Activated naive CD4-positive, alpha-beta T cell treated with anti-CD3 and anti-CD28 coated beads for 36 hours (primary cell): Measurements from ENCODE around the gene BAIAP3. TPM values are rescaled to one million over a fixed set of nuclear protein-coding genes. Genes with fewer than 3 reads are reported as not detected.

ENCODE experiments used
- CTCF ChIA-PET: fragments of 350-600 bp; sonication (Branson Sonifier 250); formaldehyde crosslinking; loops from one replicate; lab custom pipeline; 2021; ENCODE audit warnings: antibody characterized with exemption; lab: Charles Lee
- DNase-seq: peaks from one replicate; pipeline ENCODE4 v3.0.0-alpha.2; 2020
- H3K27ac Mint-ChIP-seq: one replicate; pipeline ENCODE4 v1.8.0; 2021; ENCODE audit warnings: mild to moderate bottlenecking, mixed read lengths
- H3K27me3 Mint-ChIP-seq: one replicate; pipeline ENCODE4 v1.8.0; 2021; ENCODE audit warnings: low read depth, mixed read lengths
- H3K36me3 Mint-ChIP-seq: one replicate; pipeline ENCODE4 v1.8.0; 2021; ENCODE audit warnings: low read depth, mixed read lengths
- H3K4me1 Mint-ChIP-seq: one replicate; pipeline ENCODE4 v1.8.0; 2021; ENCODE audit warnings: low read depth, mixed read lengths
- H3K4me3 Mint-ChIP-seq: one replicate; pipeline ENCODE4 v1.8.0; 2021; ENCODE audit warnings: mild to moderate bottlenecking, moderate library complexity, mixed read lengths
- H3K9me3 Mint-ChIP-seq: one replicate; pipeline ENCODE4 v1.8.0; 2021; ENCODE audit warnings: mixed read lengths
- intact Hi-C: fragments of 100-400 bp; cut with micrococcal nuclease; formaldehyde crosslinking; loops from one replicate; pipeline ENCODE4 v1.15.1; 2023
- total RNA-seq, 2 experiments: library from RNA; stranded (reverse); gene quantifications; one replicate each; pipeline ENCODE4 v1.2.3, GENCODE V29; 2021

Gene BAIAP3
- total RNA-seq, 2 experiments from 2014 or later: 0.10 to 0.37 TPM

DNA sequence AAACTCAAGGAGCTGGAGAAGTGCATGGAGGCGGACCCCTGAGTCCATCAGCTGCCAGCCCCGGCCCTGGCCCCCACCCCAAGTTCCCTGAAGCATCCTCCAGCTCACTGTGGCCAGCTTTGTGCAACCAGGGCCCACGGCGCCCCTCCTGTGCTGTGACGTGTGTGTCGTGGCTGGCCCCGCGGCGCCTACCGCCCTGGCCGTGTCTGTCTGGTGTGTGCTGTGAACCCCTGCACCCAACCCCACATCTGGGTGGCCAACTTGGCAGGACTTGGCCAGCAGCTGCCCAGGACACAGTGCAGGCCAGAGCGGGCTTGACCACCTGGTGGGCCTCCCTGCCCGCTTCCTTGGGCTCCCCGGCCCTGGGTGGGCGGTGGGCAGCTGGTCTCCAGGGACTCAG lies 15.0 kb downstream of the BAIAP3 start:
- H3K4me1 Mint-ChIP-seq: peaks cover 21% of the 10 kb centered on the region
- no peaks in the 10 kb centered on the region for H3K27me3 Mint-ChIP-seq
- CTCF ChIA-PET: no interaction called here
- H3K4me3 Mint-ChIP-seq: no peak overlapping the region
- no peaks in the 10 kb centered on the region for H3K9me3 Mint-ChIP-seq
- no peak for DNase-seq
- intact Hi-C loops: no loop called here
- H3K27ac Mint-ChIP-seq: no peak overlapping the region
- H3K36me3 Mint-ChIP-seq: peaks cover 2% of the 10 kb centered on the region

DNA sequence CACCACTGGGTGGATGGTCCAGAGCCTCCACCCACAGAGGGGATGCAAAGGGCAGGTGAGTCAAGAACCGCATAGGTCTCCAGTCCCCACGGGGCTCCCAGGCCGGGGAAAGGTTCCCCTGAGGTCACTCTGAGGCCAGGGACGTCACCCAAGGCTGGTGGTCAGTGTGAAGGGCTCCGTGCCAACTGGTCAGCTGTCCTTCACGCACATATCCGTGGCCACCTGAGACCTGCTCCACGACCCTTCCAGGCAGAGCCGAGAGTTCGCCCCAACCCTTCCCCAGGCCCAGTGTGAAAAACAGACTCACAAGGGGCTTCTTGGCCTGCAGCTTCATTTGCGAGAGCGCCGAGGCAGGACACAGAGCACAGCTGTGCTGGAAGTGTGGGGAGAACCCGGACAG lies 15.5 kb downstream of the BAIAP3 start:
- Mint-ChIP-seq H3K9me3 (no peaks in the 10 kb centered on the region), H3K27me3 (no peaks in the 10 kb centered on the region), H3K27ac (no peak overlapping the region), H3K4me1 (peaks cover 25% of the 10 kb centered on the region), H3K36me3 (peaks cover 2% of the 10 kb centered on the region), H3K4me3 (no peak overlapping the region)
- intact Hi-C loops: no loop called here
- CTCF ChIA-PET: no interaction called here
- no peak for DNase-seq

DNA sequence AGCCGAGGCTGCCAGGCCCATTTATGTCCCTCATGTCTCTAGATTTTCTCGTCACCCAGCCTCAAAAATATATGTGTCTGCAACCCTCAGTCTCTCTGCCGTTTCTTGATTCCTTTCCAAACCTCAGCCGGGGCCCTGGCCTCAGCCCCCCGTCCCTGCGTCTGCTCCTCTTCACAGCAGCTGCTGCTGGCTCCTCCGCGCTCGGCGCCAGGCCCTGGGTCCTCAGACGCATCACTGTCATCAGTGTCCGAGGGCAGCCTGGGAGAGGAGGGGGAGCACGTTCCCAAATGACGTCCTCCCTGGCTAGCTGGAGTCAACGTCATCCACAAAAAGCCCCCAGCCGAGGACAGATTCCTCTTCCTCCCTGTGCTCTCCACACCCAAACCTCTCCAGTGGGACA lies 15.9 kb downstream of the BAIAP3 start:
- Mint-ChIP-seq H3K4me1 (peaks cover 26% of the 10 kb centered on the region), H3K9me3 (no peaks in the 10 kb centered on the region), H3K27ac (no peak overlapping the region), H3K27me3 (no peaks in the 10 kb centered on the region), H3K36me3 (peaks cover 2% of the 10 kb centered on the region), H3K4me3 (no peak overlapping the region)
- DNase-seq: no peak
- intact Hi-C loops: no loop called here
- CTCF ChIA-PET: interaction anchor here (1.0 kb wide), 1 partner anchor 15 kb away, joined by 3 read pairs; no protein-coding TSS in a partner anchor

DNA sequence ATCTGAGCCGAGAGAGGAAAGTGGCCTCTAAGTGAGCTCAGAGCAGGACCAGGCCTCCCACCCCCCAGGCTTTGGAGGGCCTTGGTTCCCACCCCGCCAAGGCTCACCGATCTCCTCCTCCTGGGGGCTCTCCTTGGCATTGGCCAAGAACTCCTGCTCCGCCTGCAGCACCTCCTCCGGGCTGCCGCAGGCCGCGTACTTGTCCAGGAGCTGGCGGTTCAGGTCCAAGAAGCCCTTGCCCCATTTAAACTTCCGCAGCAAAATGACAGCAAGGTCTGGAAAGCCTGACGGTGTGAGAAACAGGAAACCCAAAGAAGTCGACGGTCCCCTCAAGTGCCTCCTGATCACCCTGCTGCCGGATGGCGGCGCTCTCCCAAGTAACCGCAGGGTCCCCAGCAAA lies 16.5 kb downstream of the BAIAP3 start:
- CTCF ChIA-PET: interaction anchor here (1.0 kb wide), 1 partner anchor 14 kb away, joined by 3 read pairs; no protein-coding TSS in a partner anchor
- Mint-ChIP-seq H3K27ac (no peak overlapping the region), H3K36me3 (peaks cover 2% of the 10 kb centered on the region), H3K27me3 (no peaks in the 10 kb centered on the region), H3K4me1 (peaks cover 28% of the 10 kb centered on the region), H3K9me3 (no peaks in the 10 kb centered on the region), H3K4me3 (peak overlapping the region; percentile 80)
- no peak for DNase-seq
- intact Hi-C loops: no loop called here

DNA sequence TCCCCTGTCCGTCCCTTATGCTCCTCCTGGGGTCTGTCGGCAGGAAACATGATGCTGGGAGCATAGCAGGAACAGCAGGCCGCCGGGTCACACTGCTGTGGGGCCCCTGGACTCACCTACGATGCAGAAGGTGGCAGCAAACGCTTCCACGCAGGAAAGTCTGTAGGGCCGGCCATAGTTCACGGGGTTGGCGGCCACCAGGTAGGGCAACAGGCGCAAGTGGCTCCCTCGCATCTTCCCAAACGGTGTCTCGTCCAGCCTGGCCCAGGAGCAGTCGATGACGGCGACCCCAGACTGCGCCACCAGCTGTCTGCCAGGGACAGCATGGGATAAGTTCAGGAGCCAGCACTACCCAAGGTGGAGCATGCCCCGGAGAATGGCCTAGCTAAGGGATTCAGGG lies 17.2 kb downstream of the BAIAP3 start:
- Mint-ChIP-seq H3K4me3 (peak overlapping the region; percentile 80), H3K27me3 (no peaks in the 10 kb centered on the region), H3K4me1 (peaks cover 32% of the 10 kb centered on the region), H3K9me3 (no peaks in the 10 kb centered on the region), H3K27ac (peak overlapping the region; percentile 68), H3K36me3 (peaks cover 2% of the 10 kb centered on the region)
- intact Hi-C loops: loop anchor here (1.0 kb wide), 1 partner anchor 41 kb away; the partner anchor contains the start of gene UBE2I
- no peak for DNase-seq
- CTCF ChIA-PET: interaction anchor here (1.1 kb wide), 1 partner anchor 13 kb away, joined by 3 read pairs; no protein-coding TSS in a partner anchor

DNA sequence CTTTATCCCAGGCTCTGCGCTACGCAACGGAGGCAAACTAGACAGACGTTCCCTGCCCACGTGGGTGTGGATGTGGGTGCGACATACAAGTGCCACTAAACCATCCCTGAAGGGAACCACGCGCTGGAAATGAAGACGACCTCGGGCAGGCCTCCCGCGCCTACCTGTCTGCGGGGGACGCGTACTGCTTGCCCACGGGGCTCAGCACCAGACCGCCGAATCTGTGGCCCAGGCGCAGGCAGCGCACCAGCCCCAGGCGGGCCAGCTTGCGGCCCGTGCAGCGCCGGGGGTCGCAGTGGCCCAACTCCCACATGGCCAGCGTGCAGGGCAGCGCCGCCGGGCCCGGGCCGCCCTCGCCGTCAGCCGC lies 17.8 kb downstream of the BAIAP3 start:
- H3K27ac Mint-ChIP-seq: peak overlapping the region; percentile 68
- no peaks in the 10 kb centered on the region for H3K27me3 Mint-ChIP-seq
- intact Hi-C loops: loop anchor here (1.0 kb wide), 1 partner anchor 42 kb away; the partner anchor contains the start of gene UBE2I
- peaks cover 2% of the 10 kb centered on the region for H3K36me3 Mint-ChIP-seq
- peak; percentile 32 for DNase-seq
- peaks cover 32% of the 10 kb centered on the region for H3K4me1 Mint-ChIP-seq
- CTCF ChIA-PET: interaction anchor here (1.1 kb wide), 1 partner anchor 12 kb away, joined by 3 read pairs; no protein-coding TSS in a partner anchor
- no peaks in the 10 kb centered on the region for H3K9me3 Mint-ChIP-seq
- peak overlapping the region; percentile 80 for H3K4me3 Mint-ChIP-seq

DNA sequence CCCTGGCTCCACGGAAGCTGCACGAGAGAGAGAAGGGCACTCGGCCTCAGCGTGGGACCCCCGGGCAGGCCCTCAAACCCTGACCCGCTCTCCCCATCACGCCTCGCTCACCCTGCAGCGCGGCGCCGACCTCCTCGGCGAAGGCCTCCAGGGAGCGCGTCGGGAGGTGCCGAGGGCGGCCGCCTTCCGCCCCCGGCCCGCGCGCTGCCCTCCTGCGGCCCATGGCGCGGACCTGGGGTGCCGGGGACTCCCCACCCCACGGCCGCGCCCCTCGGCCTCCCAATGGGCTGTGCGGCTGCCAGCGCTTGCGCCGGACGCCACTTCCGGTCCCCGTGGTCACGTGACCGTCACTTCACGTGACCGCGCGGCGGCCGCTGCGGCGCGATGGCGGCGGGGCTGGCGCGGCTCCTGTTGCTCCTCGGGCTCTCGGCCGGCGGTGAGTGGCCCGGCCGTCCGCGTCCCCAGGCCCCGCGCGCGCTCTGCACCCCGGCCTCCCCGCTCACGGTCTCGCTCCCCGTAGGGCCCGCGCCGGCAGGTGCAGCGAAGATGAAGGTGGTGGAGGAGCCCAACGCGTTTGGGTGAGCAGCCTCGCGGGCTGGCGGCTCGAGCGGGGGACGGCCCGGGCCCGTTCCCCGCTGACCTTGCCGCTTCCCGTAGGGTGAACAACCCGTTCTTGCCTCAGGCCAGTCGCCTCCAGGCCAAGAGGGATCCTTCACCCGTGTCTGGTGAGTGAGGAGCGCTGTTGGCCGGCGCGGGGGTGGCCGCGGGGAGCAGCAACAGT lies 18.3 kb downstream of the BAIAP3 start, which contains the start of the genes GNPTG and TSR3:
Gene GNPTG, plus strand, starts transcription at position 350 of the 781 bp plus-strand sequence. Its CDS starts 35 bp downstream, at position 385.
Gene TSR3, minus strand, starts transcription at position 297 of the 781 bp plus-strand sequence. Its CDS starts 74 bp downstream, at position 223.
- H3K9me3 Mint-ChIP-seq: no peaks in the 10 kb centered on the region
- intact Hi-C loops: loop anchor here (1.0 kb wide), 1 partner anchor 42 kb away; the partner anchor contains the start of gene UBE2I
- CTCF ChIA-PET: interaction anchor here (1.1 kb wide), 1 partner anchor 11 kb away, joined by 3 read pairs; no protein-coding TSS in a partner anchor

DNA sequence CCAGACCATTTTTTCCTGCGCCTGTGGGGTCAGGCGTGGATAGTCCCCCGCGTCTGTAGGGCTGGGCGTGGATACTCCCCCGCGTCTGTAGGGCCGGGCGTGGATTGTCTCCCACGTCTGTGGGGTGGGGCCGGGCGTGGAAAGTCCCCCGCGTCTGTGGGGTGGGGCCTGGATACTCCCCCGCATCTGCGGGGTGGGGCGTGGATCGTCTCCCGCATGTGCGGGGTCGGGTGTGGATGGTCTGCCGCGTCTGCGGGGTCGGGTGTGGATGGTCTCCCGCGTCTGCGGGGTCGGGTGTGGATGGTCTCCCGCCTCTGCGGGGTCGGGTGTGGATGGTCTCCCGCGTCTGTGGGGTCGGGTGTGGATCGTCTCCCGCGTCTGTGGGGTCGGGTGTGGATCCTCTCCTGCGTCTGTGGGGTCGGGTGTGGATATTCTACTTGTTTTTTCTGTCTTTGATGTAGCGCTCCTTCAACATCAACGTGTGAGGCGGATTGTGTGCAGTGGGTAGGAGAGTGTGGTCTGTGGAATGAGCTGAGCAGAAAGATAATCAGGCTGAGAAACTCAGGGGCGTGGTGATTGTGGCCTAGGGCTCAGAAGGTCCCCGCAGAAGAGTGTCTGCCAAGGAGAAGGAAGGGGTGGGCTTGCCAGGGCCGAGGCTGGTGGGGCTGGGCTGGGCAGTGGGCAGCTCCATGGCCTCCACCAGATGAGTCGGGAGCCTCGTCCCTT lies 21.5 kb downstream of the BAIAP3 start:
- CTCF ChIA-PET: interaction anchor here (0.7 kb wide), 1 partner anchor 206 kb away, joined by 3 read pairs; no protein-coding TSS in a partner anchor
- peaks cover 2% of the 10 kb centered on the region for H3K36me3 Mint-ChIP-seq
- intact Hi-C loops: no loop called here
- no peaks in the 10 kb centered on the region for H3K27me3 Mint-ChIP-seq
- DNase-seq: no peak
- H3K9me3 Mint-ChIP-seq: no peaks in the 10 kb centered on the region
- no peak overlapping the region for H3K4me3 Mint-ChIP-seq
- H3K4me1 Mint-ChIP-seq: peaks cover 35% of the 10 kb centered on the region
- no peak overlapping the region for H3K27ac Mint-ChIP-seq

More for the DNA sequence above, 18.3 kb downstream of the BAIAP3 start, which contains the start of the genes GNPTG and TSR3:
- DNase-seq: peak; percentile 82
- Mint-ChIP-seq H3K36me3 (peaks cover 2% of the 10 kb centered on the region), H3K27ac (peak within 1 kb of the TSS; percentile 68), H3K4me3 (peak within 1 kb of the TSS; percentile 80), H3K4me1 (peaks cover 33% of the 10 kb centered on the region), H3K27me3 (no peaks in the 10 kb centered on the region)

DNA sequence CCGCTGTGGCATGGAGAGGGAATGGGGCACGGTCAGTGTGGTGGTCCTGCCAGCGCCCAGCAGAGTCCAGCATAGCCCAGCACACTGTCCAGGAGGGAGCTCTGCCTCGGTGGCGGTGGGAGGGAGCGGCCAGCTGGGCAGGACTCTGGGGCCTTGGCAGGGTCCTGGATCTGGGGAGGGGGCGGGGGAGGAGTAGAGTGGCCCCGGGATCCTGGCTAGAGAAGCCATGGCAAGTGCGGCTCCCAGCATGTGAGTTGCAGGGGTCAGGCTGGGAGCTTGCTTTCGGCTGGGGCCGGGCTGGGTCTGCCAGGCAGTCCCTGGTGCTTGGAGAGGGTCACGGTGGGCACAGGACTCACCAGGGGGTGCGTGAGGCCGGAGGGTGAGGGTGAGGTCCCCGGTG lies 22.1 kb downstream of the BAIAP3 start:
- Mint-ChIP-seq H3K27me3 (no peaks in the 10 kb centered on the region), H3K36me3 (peaks cover 2% of the 10 kb centered on the region), H3K4me3 (no peak overlapping the region), H3K4me1 (peaks cover 29% of the 10 kb centered on the region), H3K9me3 (no peaks in the 10 kb centered on the region), H3K27ac (no peak overlapping the region)
- intact Hi-C loops: no loop called here
- DNase-seq: no peak
- CTCF ChIA-PET: no interaction called here

DNA sequence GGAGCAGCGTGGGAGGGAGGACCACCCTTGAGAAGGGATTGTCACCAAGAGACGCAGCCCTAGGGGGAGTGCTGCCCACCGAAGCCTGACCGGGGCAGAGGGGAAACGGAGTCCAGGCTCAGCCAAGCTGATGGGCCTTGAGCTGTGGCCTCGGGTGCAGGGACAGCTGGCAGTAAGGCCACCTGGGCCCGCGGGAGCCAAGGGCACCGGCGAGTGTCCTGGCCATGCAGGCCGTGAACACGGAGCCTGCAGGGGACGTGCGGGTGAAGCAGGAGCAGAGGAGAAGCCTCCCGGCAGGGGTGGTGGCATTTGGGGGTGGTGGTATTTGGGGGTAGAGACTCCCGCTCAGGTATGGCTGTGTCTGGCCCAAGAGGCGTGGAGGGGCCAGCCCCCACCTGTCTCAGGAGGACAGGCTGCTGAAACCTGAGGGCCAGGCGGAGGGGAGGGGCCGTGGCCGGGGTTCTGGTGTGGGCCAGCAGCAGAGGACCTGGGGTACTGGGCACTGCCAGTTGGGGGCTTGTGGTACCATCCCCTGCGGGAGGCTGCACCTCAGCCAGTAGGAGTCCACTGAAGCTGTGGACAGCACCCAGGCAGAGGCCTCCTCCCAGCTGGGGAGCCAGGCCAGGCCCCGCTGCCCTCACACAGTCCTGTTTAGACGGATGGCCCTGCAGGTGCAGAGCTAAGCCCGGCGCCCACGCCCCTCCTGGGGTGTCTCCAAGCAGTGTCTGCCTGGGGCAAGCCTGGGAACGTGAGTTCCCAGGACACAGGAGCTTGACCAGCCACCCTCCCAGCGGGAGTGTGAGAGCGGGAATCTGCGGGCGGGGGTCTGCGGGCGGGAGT lies 22.8 kb downstream of the BAIAP3 start:
- peaks cover 27% of the 10 kb centered on the region for H3K4me1 Mint-ChIP-seq
- DNase-seq: no peak
- H3K36me3 Mint-ChIP-seq: peaks cover 2% of the 10 kb centered on the region
- H3K4me3 Mint-ChIP-seq: no peak overlapping the region
- H3K27ac Mint-ChIP-seq: no peak overlapping the region
- CTCF ChIA-PET: no interaction called here
- no peaks in the 10 kb centered on the region for H3K9me3 Mint-ChIP-seq
- H3K27me3 Mint-ChIP-seq: no peaks in the 10 kb centered on the region
- intact Hi-C loops: no loop called here

DNA sequence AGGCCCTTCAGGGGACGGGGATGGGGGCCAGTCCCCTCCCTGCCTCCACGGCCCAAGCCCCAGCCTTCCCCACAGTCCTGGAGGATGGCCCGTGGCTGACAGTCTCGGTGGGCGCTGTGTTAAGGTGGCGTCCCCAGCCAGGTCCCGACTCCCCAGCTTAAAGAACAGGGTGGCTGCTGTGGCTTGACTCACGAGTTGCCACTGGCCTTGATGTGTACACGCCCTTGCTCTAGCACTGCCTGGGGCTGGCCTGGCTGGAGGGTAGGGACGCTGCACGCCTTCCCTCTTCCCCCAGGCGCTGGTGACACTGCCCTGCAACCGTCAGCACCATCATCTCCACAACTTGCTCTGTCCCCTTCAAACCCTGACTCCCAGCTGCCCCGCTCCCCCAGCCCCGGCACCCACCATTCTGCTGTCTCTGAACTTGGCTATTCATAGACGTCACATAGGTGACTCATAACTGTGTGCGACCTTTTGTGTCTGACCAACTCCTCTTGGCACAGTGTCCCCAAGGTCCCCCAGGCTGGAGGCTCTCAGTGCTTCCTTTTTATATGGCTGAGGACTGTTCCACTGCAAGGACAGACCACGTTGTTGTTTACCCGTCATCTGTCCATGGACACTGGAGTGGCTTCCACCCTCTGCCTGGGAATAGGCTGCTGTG lies 24.6 kb downstream of the BAIAP3 start:
- Mint-ChIP-seq H3K27me3 (no peaks in the 10 kb centered on the region), H3K27ac (no peak overlapping the region), H3K9me3 (no peaks in the 10 kb centered on the region), H3K4me3 (no peak overlapping the region), H3K4me1 (peaks cover 20% of the 10 kb centered on the region), H3K36me3 (peaks cover 6% of the 10 kb centered on the region)
- intact Hi-C loops: no loop called here
- no peak for DNase-seq
- CTCF ChIA-PET: no interaction called here
